ENCODE data around the gene SYNDIG1. TPM values are rescaled to one million over a fixed set of nuclear protein-coding genes. Genes with fewer than 3 reads are reported as not detected.

The SYNDIG1 gene
- total and polyA plus RNA-seq, 2 experiments from 2014 or later: 1.7 to 2.4 TPM

DNA sequence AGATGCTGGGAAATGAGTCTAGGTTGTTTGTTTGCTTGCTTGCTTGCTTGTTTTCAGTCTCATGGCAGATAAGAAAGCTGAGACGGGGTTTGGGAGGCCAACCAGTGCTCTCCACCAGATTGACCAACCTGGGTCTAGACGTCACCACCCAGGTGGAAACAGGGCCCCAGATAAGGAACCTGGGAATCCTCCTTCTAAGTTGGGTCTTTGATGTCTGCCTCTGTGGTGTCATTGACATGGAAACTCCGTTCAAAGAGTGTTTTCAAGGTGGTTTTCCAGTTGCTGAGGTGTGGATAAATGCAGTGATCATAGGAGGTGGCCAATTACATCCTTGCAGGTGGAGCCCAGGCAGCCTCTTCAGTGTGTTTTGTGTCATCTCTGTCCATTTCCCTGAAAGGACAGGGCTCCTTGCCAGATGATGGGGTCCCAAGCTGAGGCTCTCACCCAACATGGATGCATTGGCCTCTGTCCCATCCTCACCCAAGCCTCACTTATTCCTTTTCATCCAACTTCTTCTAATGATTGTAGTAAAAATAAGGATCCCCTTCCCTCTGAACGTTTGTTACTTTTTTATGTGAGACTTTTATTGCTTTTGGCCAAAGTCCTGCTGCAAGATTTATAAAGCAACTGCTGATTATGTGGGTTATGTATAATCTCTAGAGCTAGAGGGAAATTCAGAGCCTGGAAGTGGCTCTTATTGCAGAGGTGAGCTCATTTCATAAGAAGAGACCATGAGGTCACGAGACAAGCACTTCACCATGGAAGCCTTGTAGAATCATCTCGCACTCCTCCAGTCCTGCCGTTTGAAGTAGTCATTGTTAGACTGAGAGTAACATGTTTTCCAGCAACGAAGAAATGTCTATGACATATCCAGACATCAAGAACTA, 32.0 kb upstream of the SYNDIG1 start:
- TF ChIP-seq, protein P1, sequence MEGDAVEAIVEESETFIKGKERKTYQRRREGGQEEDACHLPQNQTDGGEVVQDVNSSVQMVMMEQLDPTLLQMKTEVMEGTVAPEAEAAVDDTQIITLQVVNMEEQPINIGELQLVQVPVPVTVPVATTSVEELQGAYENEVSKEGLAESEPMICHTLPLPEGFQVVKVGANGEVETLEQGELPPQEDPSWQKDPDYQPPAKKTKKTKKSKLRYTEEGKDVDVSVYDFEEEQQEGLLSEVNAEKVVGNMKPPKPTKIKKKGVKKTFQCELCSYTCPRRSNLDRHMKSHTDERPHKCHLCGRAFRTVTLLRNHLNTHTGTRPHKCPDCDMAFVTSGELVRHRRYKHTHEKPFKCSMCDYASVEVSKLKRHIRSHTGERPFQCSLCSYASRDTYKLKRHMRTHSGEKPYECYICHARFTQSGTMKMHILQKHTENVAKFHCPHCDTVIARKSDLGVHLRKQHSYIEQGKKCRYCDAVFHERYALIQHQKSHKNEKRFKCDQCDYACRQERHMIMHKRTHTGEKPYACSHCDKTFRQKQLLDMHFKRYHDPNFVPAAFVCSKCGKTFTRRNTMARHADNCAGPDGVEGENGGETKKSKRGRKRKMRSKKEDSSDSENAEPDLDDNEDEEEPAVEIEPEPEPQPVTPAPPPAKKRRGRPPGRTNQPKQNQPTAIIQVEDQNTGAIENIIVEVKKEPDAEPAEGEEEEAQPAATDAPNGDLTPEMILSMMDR (IDR thresholded peaks at IDR 0.05; ENCODE audit: low read depth, low read length): no peak
- Histone ChIP-seq H3K4me1 (ENCODE audit: low read depth) (no peaks in the 10 kb centered on the region), H3K27me3 (no peaks in the 10 kb centered on the region), H3K36me3 (no peaks in the 10 kb centered on the region), H3K4me3 (no peak overlapping the region), H3K9me3 (ENCODE audit: low read depth) (no peaks in the 10 kb centered on the region), H3K27ac (no peak overlapping the region)
- DNase-seq (ENCODE audit: low read depth in 1 of 2, low spot score in 1 of 2): no peak

DNA sequence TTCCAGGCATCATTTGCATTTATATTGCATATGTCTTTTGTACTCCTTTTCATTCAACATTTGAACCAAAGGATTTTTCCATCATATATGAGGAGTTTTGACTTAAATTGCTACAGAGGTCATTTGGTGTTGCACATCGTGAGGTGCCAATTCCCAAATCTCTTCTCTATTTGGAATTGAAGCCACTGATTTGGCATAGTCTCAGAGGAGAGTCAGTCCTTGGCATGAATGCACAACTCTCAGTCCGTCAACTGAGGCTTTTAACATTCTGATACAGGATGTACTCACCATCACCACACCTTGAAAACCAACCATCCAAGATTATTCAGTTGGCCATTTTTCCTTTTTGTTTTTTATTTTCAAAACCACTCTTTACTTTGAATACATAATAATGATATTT, 31.1 kb upstream of the SYNDIG1 start:
- no peaks in the 10 kb centered on the region for H3K27me3 ChIP-seq
- no peaks in the 10 kb centered on the region for H3K36me3 ChIP-seq
- H3K4me1 ChIP-seq (ENCODE audit: low read depth): no peaks in the 10 kb centered on the region
- no peaks in the 10 kb centered on the region for H3K9me3 ChIP-seq (ENCODE audit: low read depth)
- no peak overlapping the region for H3K27ac ChIP-seq
- DNase-seq (ENCODE audit: low read depth in 1 of 2, low spot score in 1 of 2): no peak
- H3K4me3 ChIP-seq: no peak overlapping the region
- TF ChIP-seq, protein P1 (IDR thresholded peaks at IDR 0.05; ENCODE audit: low read depth, low read length): no peak

DNA sequence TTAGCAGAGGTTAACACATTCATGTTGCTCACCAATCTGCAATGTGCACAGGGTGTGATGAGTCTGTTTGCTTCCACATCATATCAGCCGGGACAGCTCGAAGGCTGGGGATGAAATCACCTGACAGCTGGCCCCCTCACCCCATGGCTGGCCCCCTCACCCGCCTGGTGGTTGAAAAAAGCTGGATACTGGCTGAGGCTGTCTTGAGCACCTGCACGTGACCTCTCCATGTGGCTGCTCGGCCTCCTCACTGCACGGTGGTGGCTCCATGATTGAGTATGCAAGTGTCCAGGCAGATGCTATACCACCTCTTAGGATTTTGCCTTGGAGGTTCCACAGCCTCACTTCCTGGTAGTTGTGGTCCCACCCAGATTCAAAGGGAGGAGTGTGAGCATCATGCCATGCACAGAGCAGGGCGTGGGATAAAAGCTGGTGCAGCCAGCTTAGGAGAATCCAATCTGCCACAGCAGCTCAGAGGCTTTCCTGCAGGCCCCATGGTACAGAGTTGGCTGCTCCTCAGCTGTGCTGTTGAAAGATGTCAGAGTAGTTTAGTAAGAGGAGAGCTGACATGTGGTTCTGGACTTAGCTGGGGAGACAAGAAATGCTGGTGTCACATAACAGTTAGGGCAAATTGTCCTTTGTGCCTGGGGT, 29.6 kb upstream of the SYNDIG1 start:
- Histone ChIP-seq H3K27me3 (no peaks in the 10 kb centered on the region), H3K4me3 (no peak overlapping the region), H3K4me1 (ENCODE audit: low read depth) (peaks cover 12% of the 10 kb centered on the region), H3K9me3 (ENCODE audit: low read depth) (no peaks in the 10 kb centered on the region), H3K36me3 (no peaks in the 10 kb centered on the region), H3K27ac (no peak overlapping the region)
- no peak for DNase-seq (ENCODE audit: low read depth in 1 of 2, low spot score in 1 of 2)
- TF ChIP-seq, protein P1 (IDR thresholded peaks at IDR 0.05; ENCODE audit: low read depth, low read length): no peak

DNA sequence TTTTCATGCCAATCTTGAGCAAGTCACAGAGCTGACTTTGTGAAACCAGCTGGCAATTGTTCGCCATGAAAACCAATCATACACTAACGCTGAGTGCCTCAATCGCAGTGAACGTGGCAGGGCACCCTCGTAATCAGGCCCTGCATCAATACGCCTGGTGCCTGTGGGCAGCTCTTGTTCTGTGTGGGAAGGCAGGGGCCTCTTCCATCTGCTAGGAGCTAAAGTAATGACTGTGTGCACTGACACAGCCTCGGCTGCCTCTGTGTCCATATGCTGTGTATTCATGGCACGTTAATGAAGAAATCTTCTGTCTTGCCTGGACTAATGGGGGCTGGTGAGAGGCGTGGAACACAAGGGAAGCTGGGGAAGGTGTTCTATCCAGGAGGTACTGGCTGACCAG, 27.8 kb upstream of the SYNDIG1 start:
- Histone ChIP-seq H3K4me3 (no peak overlapping the region), H3K27ac (no peak overlapping the region), H3K9me3 (ENCODE audit: low read depth) (no peaks in the 10 kb centered on the region), H3K36me3 (no peaks in the 10 kb centered on the region), H3K4me1 (ENCODE audit: low read depth) (peaks cover 22% of the 10 kb centered on the region), H3K27me3 (no peaks in the 10 kb centered on the region)
- TF ChIP-seq, protein P1 (IDR thresholded peaks at IDR 0.05; ENCODE audit: low read depth, low read length): no peak
- DNase-seq (ENCODE audit: low read depth in 1 of 2, low spot score in 1 of 2): no peak

DNA sequence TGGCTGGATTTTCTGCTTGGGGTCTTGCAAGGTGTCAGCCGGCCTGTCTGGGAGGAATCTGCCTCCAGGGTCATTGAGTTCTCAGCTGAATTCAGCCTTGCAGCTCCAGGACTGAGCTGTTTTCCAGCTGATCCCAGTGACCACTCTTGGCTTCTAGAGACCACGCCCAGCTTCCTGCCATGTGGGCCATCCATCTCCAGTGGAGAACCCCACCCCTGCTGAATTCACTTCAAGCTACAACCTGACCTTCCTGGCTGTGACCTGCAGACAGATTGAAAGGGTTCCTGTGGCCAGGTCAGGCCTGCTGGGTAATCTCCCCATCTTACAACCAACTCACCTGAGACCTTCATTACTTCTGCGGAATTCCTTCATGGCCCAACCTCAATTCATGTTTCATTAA, 26.5 kb upstream of the SYNDIG1 start:
- Histone ChIP-seq H3K36me3 (no peaks in the 10 kb centered on the region), H3K4me3 (no peak overlapping the region), H3K27ac (no peak overlapping the region), H3K4me1 (ENCODE audit: low read depth) (peaks cover 22% of the 10 kb centered on the region), H3K9me3 (ENCODE audit: low read depth) (no peaks in the 10 kb centered on the region), H3K27me3 (peaks cover 6% of the 10 kb centered on the region)
- DNase-seq (ENCODE audit: low read depth in 1 of 2, low spot score in 1 of 2): no peak
- TF ChIP-seq, protein P1 (IDR thresholded peaks at IDR 0.05; ENCODE audit: low read depth, low read length): no peak

Measured in cardiac muscle cell (in vitro differentiated cells and primary cell).